HK-2 (cell line): ENCODE data around the gene CLNK.

Source experiments
- DNase-seq: peaks from one replicate; pipeline ENCODE4 v3.0.0-alpha.2; 2018; ENCODE audit not compliant: unreplicated experiment

The CLNK gene, protein sequence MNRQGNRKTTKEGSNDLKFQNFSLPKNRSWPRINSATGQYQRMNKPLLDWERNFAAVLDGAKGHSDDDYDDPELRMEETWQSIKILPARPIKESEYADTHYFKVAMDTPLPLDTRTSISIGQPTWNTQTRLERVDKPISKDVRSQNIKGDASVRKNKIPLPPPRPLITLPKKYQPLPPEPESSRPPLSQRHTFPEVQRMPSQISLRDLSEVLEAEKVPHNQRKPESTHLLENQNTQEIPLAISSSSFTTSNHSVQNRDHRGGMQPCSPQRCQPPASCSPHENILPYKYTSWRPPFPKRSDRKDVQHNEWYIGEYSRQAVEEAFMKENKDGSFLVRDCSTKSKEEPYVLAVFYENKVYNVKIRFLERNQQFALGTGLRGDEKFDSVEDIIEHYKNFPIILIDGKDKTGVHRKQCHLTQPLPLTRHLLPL

DNA sequence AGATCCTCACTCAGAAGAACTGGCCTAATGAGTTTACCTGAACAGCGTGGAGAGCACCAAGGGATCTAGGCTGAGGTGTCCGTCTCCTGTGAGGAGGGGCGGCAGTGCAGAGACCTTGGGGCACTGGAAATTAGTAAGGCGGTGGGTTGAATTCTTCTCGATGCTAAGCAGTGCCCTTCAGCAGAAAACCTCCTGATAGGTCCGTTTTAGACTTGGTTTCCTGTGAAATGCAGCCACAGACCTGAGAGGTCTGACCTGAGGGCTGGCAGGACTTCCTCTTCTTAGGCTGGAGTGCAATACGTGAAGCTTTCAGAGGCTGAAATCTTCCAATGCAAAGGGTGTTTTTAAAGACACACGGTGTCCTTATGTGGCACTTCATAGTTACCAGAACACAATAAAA lies at the start of gene CLNK:
Gene CLNK (minus strand): TSS at position 138 of the 400 bp plus-strand sequence. CDS start 16,899 bp downstream, outside the sequence.
- no peak for DNase-seq

GRCh38 chr4:10733481-10734062 lies 49.0 kb upstream of the CLNK start:
- no peak for DNase-seq

DNA sequence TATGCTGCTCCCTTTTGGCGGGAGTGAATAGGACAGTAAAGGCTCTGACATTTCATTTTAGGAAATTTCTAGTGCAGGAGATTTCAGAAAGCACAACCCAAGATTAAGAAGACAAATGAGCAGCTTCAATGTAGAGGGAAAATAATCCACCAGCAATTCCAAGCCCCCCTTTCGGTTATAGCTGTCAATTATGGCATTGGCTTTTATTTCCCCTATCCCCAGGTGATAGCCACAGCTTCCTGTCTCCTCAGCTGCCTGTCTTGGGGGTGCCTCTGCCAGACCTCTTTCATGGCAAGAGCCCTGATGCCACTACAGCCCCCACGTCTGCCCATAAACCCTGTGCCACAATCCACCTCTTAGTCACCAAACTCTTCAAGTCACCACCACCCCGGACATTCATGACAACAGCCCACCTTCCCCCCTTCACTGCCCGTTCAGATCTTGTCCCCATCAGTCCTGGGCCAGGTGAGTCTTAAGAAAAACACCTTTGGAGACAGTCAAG lies 48.4 kb upstream of the CLNK start:
- no peak for DNase-seq

- no peak for DNase-seq
Observed at GRCh38 chr4:10732235-10732913, 47.8 kb upstream of the CLNK start.

DNA sequence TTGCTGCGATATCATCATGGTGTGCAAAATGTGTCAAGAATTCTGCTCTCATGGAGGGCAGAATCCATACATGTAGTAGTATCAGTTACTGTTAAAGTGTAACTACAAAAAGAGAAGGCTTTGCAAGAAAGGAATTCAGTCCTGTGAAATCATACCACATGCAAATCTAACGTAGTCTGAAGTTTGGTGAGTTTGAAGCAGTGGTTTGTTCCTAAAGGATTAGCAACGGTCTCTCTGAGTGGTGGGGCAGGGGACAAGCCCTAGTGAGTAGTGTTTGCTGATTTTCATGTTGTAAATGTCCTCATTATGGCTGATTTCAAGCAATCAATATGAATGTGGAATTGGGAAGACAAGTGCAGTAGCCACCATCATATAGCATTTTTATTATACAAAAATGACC lies 47.1 kb upstream of the CLNK start:
- no peak for DNase-seq

DNA sequence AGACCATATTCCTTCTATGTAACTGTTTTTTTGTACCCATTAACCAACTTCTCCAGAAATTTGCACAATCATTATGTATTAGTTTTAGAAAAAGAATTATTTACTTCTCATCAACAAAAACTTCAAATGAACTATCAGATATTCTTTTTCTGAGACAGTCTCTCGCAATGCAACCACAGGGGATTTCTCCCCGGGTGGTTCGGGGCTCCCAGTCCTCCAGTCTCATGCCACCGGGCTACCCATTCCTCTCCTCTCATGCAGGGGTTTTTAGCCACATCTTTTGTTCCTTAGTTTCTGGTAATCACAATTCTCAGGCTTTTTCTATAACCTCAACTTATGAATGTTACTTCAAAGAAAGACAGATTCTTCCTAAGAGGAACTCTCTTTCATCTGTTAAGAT lies 46.6 kb upstream of the CLNK start:
- DNase-seq: no peak

GRCh38 chr4:10730590-10730989 lies 46.0 kb upstream of the CLNK start:
- DNase-seq: no peak

GRCh38 chr4:10730019-10730418 lies 45.5 kb upstream of the CLNK start:
- no peak for DNase-seq

GRCh38 chr4:10729366-10729765 lies 44.8 kb upstream of the CLNK start:
- no peak for DNase-seq

GRCh38 chr4:10728016-10728415 lies 43.4 kb upstream of the CLNK start:
- no peak for DNase-seq

DNA sequence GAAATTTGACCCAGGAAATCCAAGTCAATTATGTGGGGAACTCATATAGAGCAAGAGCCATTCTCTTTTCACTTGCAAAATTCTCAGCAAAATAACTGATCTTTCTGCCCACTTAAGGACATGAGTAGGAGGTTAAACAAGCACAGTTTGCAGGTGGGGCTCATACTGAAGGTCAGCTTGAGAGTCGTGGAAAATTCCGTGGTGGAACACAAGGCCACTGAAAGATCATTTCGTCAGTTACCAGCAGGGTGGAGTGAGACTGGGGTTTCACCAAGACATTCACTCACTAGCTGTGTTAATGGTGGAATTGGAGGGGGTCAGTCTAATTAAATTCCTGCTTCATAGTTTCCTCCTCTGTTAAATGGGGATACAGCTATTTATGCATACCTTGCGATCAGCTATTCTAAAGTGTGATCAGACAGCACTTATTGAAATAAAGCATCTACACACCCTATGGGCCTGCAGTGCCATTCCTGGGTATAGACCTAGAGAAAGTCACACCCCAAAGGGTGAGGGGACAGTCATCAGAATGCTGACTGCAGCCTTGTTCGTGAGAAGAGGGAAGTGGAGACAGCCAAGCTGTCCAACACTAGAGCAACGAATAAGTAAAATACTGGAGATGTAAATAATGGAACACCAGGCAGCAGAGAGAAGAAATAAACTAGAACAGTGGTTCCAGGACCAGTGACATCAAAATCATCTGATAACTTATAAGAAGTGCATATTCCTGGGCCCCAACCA lies 42.7 kb upstream of the CLNK start:
- no peak for DNase-seq

GRCh38 chr4:10722957-10723356 lies 38.4 kb upstream of the CLNK start:
- DNase-seq: no peak

DNA sequence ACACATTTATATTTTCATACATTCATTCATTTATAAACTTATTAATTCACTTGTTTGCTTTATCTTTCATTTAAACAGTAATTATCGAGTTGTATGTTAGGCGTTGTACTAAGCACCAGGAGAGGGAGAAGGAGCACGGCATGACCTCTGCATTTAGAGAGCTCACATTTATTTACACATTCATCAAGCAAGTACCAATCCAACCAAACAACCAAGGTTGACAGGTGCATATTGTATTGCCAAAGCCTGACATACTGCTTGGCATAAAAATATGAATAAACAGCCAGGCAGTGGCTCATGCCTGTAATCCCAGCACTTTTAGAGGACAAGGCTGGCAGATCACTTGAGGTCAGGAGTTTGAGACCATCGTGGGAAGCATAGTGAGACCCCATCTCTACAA lies 37.0 kb upstream of the CLNK start:
- DNase-seq: no peak

DNA sequence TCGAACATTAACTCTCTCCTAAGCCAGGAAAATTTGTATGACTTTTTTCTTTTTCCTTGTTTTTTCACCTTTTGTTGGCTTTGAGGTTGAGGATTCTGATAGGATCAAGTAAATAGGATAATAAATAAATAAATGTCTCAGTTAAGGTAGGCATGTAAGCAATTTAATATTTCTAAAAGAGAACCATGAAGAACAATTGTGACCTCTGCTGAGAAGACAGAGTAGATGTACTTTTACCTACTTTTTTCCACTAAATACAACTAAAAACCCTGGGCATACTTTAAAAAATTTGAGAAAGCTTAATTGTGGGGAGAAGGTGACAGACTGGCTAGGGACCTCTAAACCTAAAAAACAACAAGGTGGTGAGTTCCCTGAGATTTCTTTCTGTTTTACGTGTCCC lies 31.6 kb upstream of the CLNK start:
- no peak for DNase-seq

GRCh38 chr4:10715696-10716095 lies 31.1 kb upstream of the CLNK start:
- DNase-seq: no peak

DNA sequence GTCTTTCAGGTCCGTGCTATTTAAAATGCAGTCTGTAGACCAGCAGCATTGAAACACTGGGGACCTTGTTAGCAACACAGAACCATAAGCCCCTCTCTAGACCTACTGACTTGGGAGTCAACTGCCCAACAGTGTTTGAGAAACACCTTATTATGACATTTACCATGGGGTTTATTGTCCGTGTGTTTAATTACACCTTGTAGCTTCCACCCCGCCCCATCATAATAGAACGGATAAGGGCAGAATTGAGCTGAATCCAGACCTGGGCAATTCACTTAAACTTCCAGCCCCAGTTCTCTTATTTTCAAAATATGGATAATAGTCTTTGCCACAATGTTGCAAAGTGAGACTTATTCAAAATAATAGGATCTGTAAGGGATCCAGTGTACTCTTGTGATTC lies 30.6 kb upstream of the CLNK start:
- no peak for DNase-seq

GRCh38 chr4:10713591-10713990 lies 29.0 kb upstream of the CLNK start:
- DNase-seq: no peak

GRCh38 chr4:10706236-10706635 lies 21.7 kb upstream of the CLNK start:
- no peak for DNase-seq

DNA sequence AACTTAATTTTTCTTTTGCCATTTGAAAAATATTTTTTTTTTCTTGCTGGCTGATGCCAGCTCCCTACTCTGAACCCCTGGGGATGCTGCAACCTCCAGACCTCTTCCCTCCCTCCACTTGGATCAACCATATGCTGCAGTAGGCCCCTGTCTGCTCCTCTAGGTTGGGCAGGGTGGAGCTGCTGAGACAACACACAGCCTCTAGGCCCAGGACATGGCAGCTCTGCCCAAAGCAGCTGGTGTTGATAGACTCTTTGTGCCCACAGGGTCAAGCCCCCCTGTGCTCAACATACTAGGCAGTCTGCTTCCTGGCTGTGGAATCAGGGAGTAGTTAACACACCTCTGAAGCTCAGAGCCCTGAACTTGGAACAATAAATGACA lies 19.9 kb upstream of the CLNK start:
- DNase-seq: no peak

DNA sequence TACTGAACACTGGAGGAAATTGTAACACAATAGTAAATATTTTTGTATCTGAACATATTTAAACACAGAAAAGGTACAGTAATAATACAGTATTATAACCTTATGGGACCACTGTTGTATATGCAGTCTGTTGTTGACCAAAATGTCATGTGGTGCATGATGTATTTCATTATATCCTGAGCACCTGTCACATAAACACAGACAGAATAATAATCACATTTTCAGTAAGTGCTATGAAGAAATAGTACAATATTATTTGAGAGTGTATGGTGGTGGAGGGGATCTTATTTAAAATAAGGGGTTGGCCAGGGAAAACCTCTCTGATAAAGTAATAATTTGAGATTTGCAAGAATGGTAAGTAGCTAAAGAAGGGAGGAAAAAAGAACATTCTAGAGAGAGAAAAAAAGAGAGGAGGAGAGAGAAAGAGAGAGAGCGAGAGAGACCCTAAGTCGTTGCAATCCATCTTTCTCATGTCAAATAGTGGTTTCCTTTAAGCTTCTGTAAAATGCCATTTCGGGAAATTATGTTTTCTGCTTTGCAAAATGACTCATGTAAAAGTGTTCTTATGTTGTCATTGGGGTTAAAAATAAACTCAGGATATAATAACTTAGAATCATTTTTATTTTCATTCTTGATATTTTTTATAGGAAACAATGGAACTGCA lies 19.3 kb upstream of the CLNK start:
- DNase-seq: no peak

DNA sequence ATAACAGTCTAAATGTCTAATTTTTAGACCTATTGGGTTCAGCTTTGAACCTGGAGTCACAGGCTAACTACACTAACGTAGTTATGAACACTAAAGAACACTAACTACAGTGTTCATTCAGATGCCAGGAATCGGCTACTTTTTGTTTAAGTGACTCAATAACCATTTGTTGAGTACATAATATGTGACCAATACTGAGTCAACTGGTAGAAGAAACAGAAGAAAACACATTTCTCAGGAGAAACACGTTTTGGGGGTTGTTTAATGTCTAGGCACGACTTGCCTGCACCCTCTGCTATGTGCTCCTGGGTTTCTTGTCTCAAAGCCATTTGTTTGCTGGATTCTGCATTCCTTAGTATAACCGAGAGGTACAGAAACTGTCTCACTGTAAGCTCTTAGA lies 18.6 kb upstream of the CLNK start:
- DNase-seq: no peak
